Mesenchymal stem cell (in vitro differentiated cells and primary cell): ENCODE measurements around the gene WDR49.

Experiments
- DNase-seq: peaks from one replicate; pipeline ENCODE4 v3.0.0-alpha.2; 2013
- H2AFZ ChIP-seq: one replicate; pipeline ENCODE4 v1.6.1; 2013; ENCODE audit warnings: low read depth, mild to moderate bottlenecking, control low read depth, inconsistent platforms, low read length, moderate library complexity
- H2AK5ac ChIP-seq: 2 replicates; pipeline ENCODE4 v1.6.1; 2013; ENCODE audit warnings: low read length, moderate library complexity, mild to moderate bottlenecking, inconsistent platforms; ENCODE audit not compliant: severe bottlenecking
- H2BK120ac ChIP-seq: one replicate; pipeline ENCODE4 v1.6.1; 2013; ENCODE audit warnings: low read depth, mild to moderate bottlenecking, inconsistent platforms, low read length, moderate library complexity
- H2BK12ac ChIP-seq, 2 experiments: one replicate each; pipeline ENCODE4 v1.6.1; 2013; ENCODE audit warnings: inconsistent platforms in 2 of 2, low read length in 2 of 2, mild to moderate bottlenecking in 2 of 2, moderate library complexity in 2 of 2, control low read depth in 1 of 2
- H2BK15ac ChIP-seq: one replicate; pipeline ENCODE4 v1.6.1; 2013; ENCODE audit warnings: mild to moderate bottlenecking, low read depth, inconsistent platforms; ENCODE audit not compliant: poor library complexity, severe bottlenecking
- H2BK5ac ChIP-seq: 2 replicates; pipeline ENCODE4 v1.6.1; 2013; ENCODE audit warnings: low read depth, mild to moderate bottlenecking, low read length, control low read depth, inconsistent platforms; ENCODE audit not compliant: poor library complexity, severe bottlenecking
- H3K14ac ChIP-seq, 2 experiments: one replicate each; pipeline ENCODE4 v1.6.1; 2013; ENCODE audit warnings: inconsistent platforms in 2 of 2, low read length in 2 of 2, control low read depth in 1 of 2, mild to moderate bottlenecking in 1 of 2, moderate library complexity in 1 of 2
- H3K18ac ChIP-seq, 2 experiments: one replicate each; pipeline ENCODE4 v1.6.1; 2013; ENCODE audit warnings: inconsistent platforms in 2 of 2, low read length in 2 of 2, control low read depth in 1 of 2, low read depth in 1 of 2, mild to moderate bottlenecking in 1 of 2
- H3K23ac ChIP-seq, 2 experiments: one replicate each; pipeline ENCODE4 v1.6.1; 2013; ENCODE audit warnings: inconsistent platforms in 2 of 2, low read length in 2 of 2, mild to moderate bottlenecking in 2 of 2, moderate library complexity in 2 of 2, control low read depth in 1 of 2
- H3K27ac ChIP-seq: 2 replicates; pipeline ENCODE4 v1.5.1; 2013; ENCODE audit warnings: mild to moderate bottlenecking, moderate library complexity, low read length, control low read depth, inconsistent platforms; ENCODE audit not compliant: poor library complexity, severe bottlenecking
- H3K27me3 ChIP-seq, 2 experiments: 2 replicates each; pipeline versions ENCODE4 v1.6.1 to v1.7.0; 2013; ENCODE audit warnings: low read length in 2 of 2, mild to moderate bottlenecking in 2 of 2, moderate library complexity in 2 of 2, control low read depth in 1 of 2, inconsistent platforms in 1 of 2; ENCODE audit not compliant: control insufficient read depth in 1 of 2, insufficient read depth in 1 of 2
- H3K36me3 ChIP-seq, 2 experiments: 2 replicates each; pipeline versions ENCODE4 v1.6.1 to v1.7.0; 2013; ENCODE audit warnings: low read length in 2 of 2, control low read depth in 1 of 2, inconsistent platforms in 1 of 2, low read depth in 1 of 2, mild to moderate bottlenecking in 1 of 2; ENCODE audit not compliant: insufficient read depth in 2 of 2, control insufficient read depth in 1 of 2
- H3K4ac ChIP-seq, 2 experiments: one replicate each; pipeline ENCODE4 v1.6.1; 2013; ENCODE audit warnings: inconsistent platforms in 2 of 2, low read length in 2 of 2, mild to moderate bottlenecking in 2 of 2, moderate library complexity in 2 of 2, control low read depth in 1 of 2, low read depth in 1 of 2
- H3K4me1 ChIP-seq: 2 replicates; pipeline ENCODE4 v1.6.1; 2013; ENCODE audit warnings: low read depth, low read length, control low read depth; ENCODE audit not compliant: control insufficient read depth, insufficient read depth
- H3K4me2 ChIP-seq: 2 replicates; pipeline ENCODE4 v1.6.1; 2013; ENCODE audit warnings: low read length, mild to moderate bottlenecking, inconsistent platforms; ENCODE audit not compliant: poor library complexity, severe bottlenecking
- H3K4me3 ChIP-seq, 2 experiments: 2 replicates each; pipeline versions ENCODE4 v1.5.1 to v1.7.0; 2013; ENCODE audit warnings: low read length in 2 of 2, mild to moderate bottlenecking in 2 of 2, control low read depth in 1 of 2, low read depth in 1 of 2; ENCODE audit not compliant: insufficient read depth in 1 of 2
- H3K79me1 ChIP-seq: replicated peaks from 2 replicates; pipeline ENCODE4 v1.6.1; 2013; ENCODE audit warnings: mild to moderate bottlenecking, control low read depth, low read length, inconsistent platforms; ENCODE audit not compliant: poor library complexity, severe bottlenecking
- H3K9ac ChIP-seq: 2 replicates; pipeline ENCODE4 v1.7.0; 2013; ENCODE audit warnings: mild to moderate bottlenecking, low read length, moderate library complexity
- H3K9me3 ChIP-seq: 2 replicates; pipeline ENCODE4 v1.7.0; 2013; ENCODE audit warnings: mild to moderate bottlenecking, low read length; ENCODE audit not compliant: control insufficient read depth
- H4K8ac ChIP-seq: one replicate; pipeline ENCODE4 v1.6.1; 2013; ENCODE audit warnings: inconsistent platforms, mild to moderate bottlenecking, low read length, moderate library complexity
- H4K91ac ChIP-seq: one replicate; pipeline ENCODE4 v1.6.1; 2013; ENCODE audit warnings: mild to moderate bottlenecking, low read length, inconsistent platforms
- WGBS: methylation state at CpG from one replicate; pipeline ENCODE4 v1.1.7; 2013; ENCODE audit warnings: mixed read lengths; 5-methylcytosine and 5-hydroxymethylcytosine counted together

Gene WDR49

GRCh38 chr3:167559924-167560323, 93.8 kb downstream of the WDR49 start:
- no peak overlapping the region for H2AFZ ChIP-seq
- no peaks in the 10 kb centered on the region for H3K79me1 ChIP-seq
- H2BK12ac ChIP-seq: no peak overlapping the region
- H2BK5ac ChIP-seq: no peak overlapping the region
- H2AK5ac ChIP-seq: no peak overlapping the region
- no peak overlapping the region for H2BK15ac ChIP-seq
- no peak overlapping the region for H3K23ac ChIP-seq
- no peak overlapping the region for H3K9ac ChIP-seq
- 91% methylated on average over 4 of the region's 4 CpGs for WGBS
- no peak overlapping the region for H4K8ac ChIP-seq
- no peak overlapping the region for H3K14ac ChIP-seq
- no peak for DNase-seq
- no peaks in the 10 kb centered on the region for H3K9me3 ChIP-seq
- no peaks in the 10 kb centered on the region for H3K36me3 ChIP-seq
- H2BK120ac ChIP-seq: no peak overlapping the region
- H3K4me3 ChIP-seq: no peak overlapping the region
- no peaks in the 10 kb centered on the region for H3K4me1 ChIP-seq
- H3K4me2 ChIP-seq: no peak overlapping the region
- no peak overlapping the region for H3K4ac ChIP-seq
- no peaks in the 10 kb centered on the region for H3K27me3 ChIP-seq
- H3K27ac ChIP-seq: no peak overlapping the region
- no peak overlapping the region for H4K91ac ChIP-seq
- no peak overlapping the region for H3K18ac ChIP-seq

GRCh38 chr3:167554898-167555297, 98.8 kb downstream of the WDR49 start:
- Histone ChIP-seq H3K9ac (no peak overlapping the region), H3K4me2 (no peak overlapping the region), H3K14ac (no peak overlapping the region), H2AFZ (no peak overlapping the region), H2BK120ac (no peak overlapping the region), H3K4me3 (no peak overlapping the region), H2BK5ac (no peak overlapping the region), H3K4ac (no peak overlapping the region), H3K9me3 (no peaks in the 10 kb centered on the region), H2BK12ac (no peak overlapping the region), H4K8ac (no peak overlapping the region), H3K23ac (no peak overlapping the region), H3K18ac (no peak overlapping the region), H2AK5ac (no peak overlapping the region), H3K36me3 (no peaks in the 10 kb centered on the region), H2BK15ac (no peak overlapping the region), H3K27ac (no peak overlapping the region), H3K4me1 (no peaks in the 10 kb centered on the region), H4K91ac (no peak overlapping the region), H3K79me1 (no peaks in the 10 kb centered on the region), H3K27me3 (no peaks in the 10 kb centered on the region)
- DNase-seq: no peak
- WGBS: 75% methylated on average over 1 of the region's 3 CpGs

DNA sequence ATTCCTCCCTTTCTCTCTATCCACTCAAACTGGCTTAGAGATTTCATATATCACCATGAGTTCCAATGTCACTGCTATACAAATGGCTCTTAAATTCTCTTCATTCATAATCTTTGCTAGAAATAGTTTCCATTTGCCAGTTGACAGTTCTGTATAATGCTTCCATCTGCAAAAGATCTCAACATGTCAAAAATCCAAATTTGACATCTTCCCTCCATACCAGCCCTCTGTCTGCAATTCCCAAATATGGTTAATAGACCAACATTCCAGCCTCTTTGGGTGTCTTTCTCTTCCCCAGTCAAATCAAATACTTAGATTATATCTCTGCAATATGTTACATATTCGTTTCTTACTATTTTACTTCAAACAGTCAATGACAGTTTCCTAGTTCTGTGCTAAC, 115.7 kb downstream of the WDR49 start:
- Histone ChIP-seq H2BK15ac (no peak overlapping the region), H3K4me2 (no peak overlapping the region), H3K4me1 (no peaks in the 10 kb centered on the region), H2AK5ac (no peak overlapping the region), H2AFZ (no peak overlapping the region), H3K27ac (no peak overlapping the region), H2BK120ac (no peak overlapping the region), H3K4ac (no peak overlapping the region), H3K27me3 (no peaks in the 10 kb centered on the region), H3K14ac (no peak overlapping the region), H3K79me1 (no peaks in the 10 kb centered on the region), H3K18ac (no peak overlapping the region), H4K8ac (no peak overlapping the region), H3K4me3 (no peak overlapping the region), H2BK12ac (no peak overlapping the region), H3K9me3 (peaks cover 12% of the 10 kb centered on the region), H4K91ac (no peak overlapping the region), H3K36me3 (no peaks in the 10 kb centered on the region), H3K9ac (no peak overlapping the region), H2BK5ac (no peak overlapping the region), H3K23ac (no peak overlapping the region)
- no peak for DNase-seq
- WGBS: 22% methylated on average over 1 of the region's 1 CpG

DNA sequence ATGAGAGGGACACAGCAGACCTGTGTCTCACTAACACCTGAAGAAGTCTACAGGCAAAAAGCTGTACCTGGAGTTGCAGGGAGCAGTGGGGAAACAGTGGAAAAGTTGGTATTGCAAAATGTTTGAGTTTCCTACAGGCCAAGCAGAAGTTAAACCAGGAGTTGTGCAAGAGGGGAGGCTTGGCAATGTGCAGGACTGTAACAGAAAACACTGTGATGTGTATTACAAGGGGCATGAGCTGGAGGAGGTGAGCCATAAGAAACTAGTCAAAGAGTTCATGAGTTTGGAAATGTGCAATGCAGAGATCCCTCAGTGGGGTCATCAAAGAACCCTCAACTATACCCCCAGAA, 132.8 kb downstream of the WDR49 start:
- Histone ChIP-seq H3K36me3 (no peaks in the 10 kb centered on the region), H3K9me3 (peaks cover 3% of the 10 kb centered on the region), H3K18ac (no peak overlapping the region), H3K4me3 (no peak overlapping the region), H3K27me3 (no peaks in the 10 kb centered on the region), H3K4ac (no peak overlapping the region), H3K14ac (no peak overlapping the region), H2AK5ac (no peak overlapping the region), H3K27ac (no peak overlapping the region), H3K9ac (no peak overlapping the region), H4K8ac (no peak overlapping the region), H2AFZ (no peak overlapping the region), H2BK120ac (no peak overlapping the region), H2BK12ac (no peak overlapping the region), H3K4me2 (no peak overlapping the region), H3K79me1 (no peaks in the 10 kb centered on the region), H3K23ac (no peak overlapping the region), H3K4me1 (no peaks in the 10 kb centered on the region), H4K91ac (no peak overlapping the region), H2BK5ac (no peak overlapping the region), H2BK15ac (no peak overlapping the region)
- DNase-seq: no peak
